GM12878 (cell line): ENCODE results near the gene USP51.
"Not testable (repeated sequence)": the region's sequence is repeated elsewhere in the genome, so short reads cannot be mapped to it uniquely, and the experiment has no call there.

Experiments used
- CTCF ChIP-seq, 3 experiments: IDR thresholded peaks in 2 of 3; conservative IDR thresholded peaks in 1 of 3; 2 replicates each; pipeline ENCODE4 v1.5.1; 2011; ENCODE audit warnings: low read depth in 3 of 3, low read length in 3 of 3, mild to moderate bottlenecking in 3 of 3, control low read depth in 2 of 3, moderate library complexity in 2 of 3, inconsistent platforms in 1 of 3, mixed read lengths in 1 of 3; ENCODE audit not compliant: control insufficient read depth in 2 of 3, insufficient read depth in 1 of 3; ENCODE audit errors: extremely low read depth in 1 of 3
- DPF2 ChIP-seq: fragments of 450-650 bp; IDR thresholded peaks from 2 replicates; pipeline ENCODE4 v1.6.1; 2017; ENCODE audit warnings: mild to moderate bottlenecking

- not testable (repeated sequence) for TF ChIP-seq CTCF (IDR thresholded peaks at IDR 0.05 in 2 of 3, conservative IDR thresholded peaks at IDR 0.05 in 1 of 3; ENCODE audit: control insufficient read depth in 2 of 3, extremely low read depth in 1 of 3, insufficient read depth in 1 of 3, low read depth in 3 of 3, low read length in 3 of 3); DPF2
Measured at GRCh38 chrX:55507699-55508098, 18.1 kb upstream of the USP51 start.
